Measurements from ENCODE around the gene ACIN1. TPM values are rescaled to one million over a fixed set of nuclear protein-coding genes. Genes with fewer than 3 reads are reported as not detected.
A peak's percentile ranks its signal among the peaks of the same experiment; 100 is the strongest.

ACIN1 gene
- total RNA-seq, 1 experiment from 2014 or later: 333 TPM

GRCh38 chr14:23104070-23104590 is 9.2 kb upstream of the ACIN1 start:
- no peaks in the 10 kb centered on the region; the same call in 1 of the 2 replicates for H3K4me1 ChIP-seq (ENCODE audit: insufficient read depth, low read length)
- Mint-ChIP-seq H3K27me3 (ENCODE audit: low read depth) (peaks cover 27% of the 10 kb centered on the region), H3K4me1 (peaks cover 45 to 57% of the 10 kb centered on the region in 2 experiments), H3K27ac (peak overlapping the region in 1 of 3 experiments; percentile 92; a peak in 1 of 7 replicates), H3K4me3 (peak overlapping the region in 1 of 2 experiments; percentile 56; a peak in 1 of 5 replicates), H3K36me3 (ENCODE audit: insufficient read depth in 1 of 3, low read depth in 3 of 3) (peaks cover 1 to 5% (median 2%) of the 10 kb centered on the region in 3 experiments; a peak in 5 of 7 replicates), H3K9me3 (peaks cover 6 to 7% of the 10 kb centered on the region in 2 experiments)
- H3K9me3 ChIP-seq (ENCODE audit: control insufficient read depth, low read depth, low read length): no peaks in the 10 kb centered on the region
- H2AFZ ChIP-seq (ENCODE audit: low read length): no peak overlapping the region
- H2BK12ac ChIP-seq (ENCODE audit: insufficient read length, low read depth, low read length): no peak overlapping the region
- H3K23me2 ChIP-seq (ENCODE audit: insufficient read length, low read depth, low read length, poor library complexity, severe bottlenecking): no peaks in the 10 kb centered on the region
- TF ChIP-seq CTCF (conservative IDR thresholded peaks at IDR 0.05): no peak
- H3K27ac ChIP-seq (ENCODE audit: insufficient read length, low read depth, low read length): no peak overlapping the region
- H2BK5ac ChIP-seq (ENCODE audit: insufficient read length, low read length): no peak overlapping the region
- no CpG with 5 or more reads among the region's 6 CpGs for WGBS (ENCODE audit: extremely low coverage, insufficient read length, low lambda C conversion rate)
- no peaks in the 10 kb centered on the region for H3K79me2 ChIP-seq (ENCODE audit: insufficient read depth, low read length)
- no peak overlapping the region for H3K18ac ChIP-seq (ENCODE audit: insufficient read length, low read depth, low read length)
- H3K9ac ChIP-seq (ENCODE audit: extremely low read depth, insufficient read length, low read length): no peak overlapping the region
- H4K91ac ChIP-seq (ENCODE audit: insufficient read length, low read depth, low read length): no peak overlapping the region
- H3K27me3 ChIP-seq (ENCODE audit: insufficient read depth, low read length): no peaks in the 10 kb centered on the region
- no peak overlapping the region for H3K23ac ChIP-seq (ENCODE audit: insufficient read length, low read depth, low read length)
- no peak for DNase-seq
- no peak overlapping the region for H4K5ac ChIP-seq (ENCODE audit: insufficient read length, low read depth, low read length)
- H3K4me2 ChIP-seq (ENCODE audit: insufficient read depth, insufficient read length, low read length): no peak overlapping the region
- H2BK120ac ChIP-seq (ENCODE audit: low read depth, low read length, poor library complexity, severe bottlenecking): no peak overlapping the region
- H2BK20ac ChIP-seq (ENCODE audit: low read depth, low read length, poor library complexity, severe bottlenecking): no peak overlapping the region
- H3K79me1 ChIP-seq (ENCODE audit: insufficient read depth, low read depth, low read length, poor library complexity, severe bottlenecking): no peaks in the 10 kb centered on the region
- no peak overlapping the region for H2AK5ac ChIP-seq (ENCODE audit: insufficient read length, low read length)
- H3T11ph ChIP-seq (ENCODE audit: low read length): no peak overlapping the region
- no peak overlapping the region for H4K8ac ChIP-seq (replicated peaks; ENCODE audit: insufficient read length, low read depth, low read length)
- no peak overlapping the region for H3K14ac ChIP-seq (ENCODE audit: insufficient read depth, low read length)
- no peak overlapping the region for H3K56ac ChIP-seq (ENCODE audit: insufficient read length, low read depth, low read length)
- no peak overlapping the region for H3K4ac ChIP-seq (ENCODE audit: low read depth, low read length)
- no peak overlapping the region for H2BK15ac ChIP-seq (ENCODE audit: low read depth, low read length)
- H4K20me1 ChIP-seq (ENCODE audit: control insufficient read depth, insufficient read depth, insufficient read length): no peaks in the 10 kb centered on the region
